ENCODE data around the gene OOSP2. TPM values are rescaled to one million over a fixed set of nuclear protein-coding genes. Genes with fewer than 3 reads are reported as not detected.

The OOSP2 gene
- total RNA-seq, 1 donor from 2014 or later: not detected

DNA sequence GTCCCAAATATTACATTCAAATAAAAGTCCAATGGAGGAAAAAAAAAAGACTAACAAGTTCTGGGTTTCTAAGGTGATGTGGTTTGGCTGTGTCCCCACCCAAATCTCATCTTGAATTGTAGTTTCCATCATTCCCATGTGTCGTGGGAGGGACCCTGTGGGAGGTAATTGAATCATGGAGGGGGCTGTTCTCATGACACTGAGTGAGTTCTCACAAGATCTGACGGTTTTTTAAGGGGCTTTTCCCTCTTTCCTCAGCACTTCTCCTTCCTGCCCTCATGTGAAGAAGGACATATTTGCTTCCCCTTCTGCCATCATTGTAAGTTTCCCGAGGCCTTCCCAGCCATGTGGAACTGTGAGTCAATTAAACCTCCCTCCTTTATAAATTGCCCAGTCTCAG lies 40.3 kb downstream of the OOSP2 start:
- no peak for DNase-seq

DNA sequence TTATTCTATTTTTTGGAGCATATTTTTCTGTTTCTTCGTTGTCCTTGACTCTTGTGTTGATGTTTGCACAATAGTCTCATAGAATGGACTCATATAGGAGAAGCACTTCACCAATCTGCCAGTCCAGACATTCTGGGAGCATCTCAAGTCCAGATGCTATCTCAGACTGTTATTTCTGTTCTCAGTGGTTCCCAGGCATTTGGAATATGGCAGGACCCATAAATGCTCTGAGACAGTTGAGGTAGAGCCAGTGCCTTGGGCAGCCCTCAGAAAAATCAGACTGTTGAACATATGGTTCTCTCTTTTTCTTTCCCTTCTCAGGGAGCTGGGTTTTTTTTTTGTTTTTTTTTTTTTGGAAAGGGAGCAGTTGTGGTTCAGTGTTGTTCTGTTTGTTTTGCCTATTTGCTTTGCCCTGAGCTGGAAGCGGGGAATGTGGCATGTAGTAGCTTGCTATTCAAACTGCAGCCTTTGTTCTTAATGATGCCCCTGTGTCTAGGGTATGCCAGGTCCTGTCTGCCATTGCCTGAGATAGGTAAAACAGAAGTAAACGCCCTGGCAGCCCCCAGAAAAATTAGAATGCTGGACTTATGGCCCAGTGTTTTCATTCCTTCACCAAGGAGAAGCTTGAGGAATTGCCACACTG lies 44.5 kb downstream of the OOSP2 start:
- no peak for DNase-seq

DNA sequence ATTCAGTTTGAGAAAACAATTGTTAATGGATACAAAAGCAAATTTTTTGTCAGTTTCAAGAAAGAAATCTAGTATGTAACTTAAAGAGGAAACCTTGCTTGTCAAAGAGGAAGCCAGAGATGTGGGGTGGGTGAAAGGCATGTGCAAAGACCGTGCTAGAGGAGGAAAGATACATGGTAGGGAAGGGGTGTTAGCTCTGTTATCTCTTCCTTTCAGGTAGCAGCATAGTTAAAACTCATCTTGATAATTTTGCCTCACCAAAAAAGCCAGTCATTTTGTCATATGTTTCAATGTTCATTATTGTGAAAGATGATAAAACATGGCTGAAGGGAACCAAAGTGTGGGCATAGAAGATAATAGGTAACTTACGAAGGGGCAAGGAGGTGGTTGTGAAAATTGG lies 45.7 kb downstream of the OOSP2 start:
- no peak for DNase-seq

DNA sequence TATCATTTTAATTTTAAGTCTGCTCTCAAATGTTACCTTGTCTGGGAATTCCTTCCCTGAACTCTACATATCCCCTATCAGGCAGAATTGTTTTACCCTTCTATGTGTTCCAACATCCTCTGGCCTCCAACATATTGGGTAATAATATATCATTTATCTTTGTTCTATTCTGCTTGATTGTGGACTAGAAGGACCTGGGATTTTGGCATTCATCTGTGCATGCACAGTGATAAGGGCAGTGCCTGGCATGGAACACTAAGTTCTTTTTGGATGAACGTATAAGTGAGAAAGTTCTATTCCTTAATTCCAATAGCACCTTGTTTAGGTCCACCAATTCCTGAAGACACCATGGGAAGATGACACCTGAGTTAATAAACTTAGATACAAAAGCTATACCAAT lies 47.0 kb downstream of the OOSP2 start:
- DNase-seq: no peak

DNA sequence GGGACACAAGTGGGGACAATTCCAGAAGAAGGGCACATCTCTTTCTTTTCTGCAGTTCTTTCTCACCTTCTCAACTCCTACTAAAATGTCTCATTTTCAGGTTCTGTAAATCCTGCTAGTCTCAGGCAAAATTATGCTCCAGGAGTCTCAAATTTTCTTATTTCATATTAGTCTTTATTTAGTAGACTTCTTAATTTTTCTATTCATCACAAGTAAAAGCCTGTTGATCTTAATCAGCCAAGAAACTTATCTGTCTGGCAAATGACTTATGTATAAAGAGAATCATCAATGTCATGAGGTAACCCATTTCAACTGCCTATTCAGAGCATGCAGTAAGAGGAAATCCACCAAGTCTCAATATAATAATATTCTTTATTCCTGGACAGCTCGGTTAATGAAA lies 48.2 kb downstream of the OOSP2 start, which contains the start of gene MS4A2:
MS4A2 (plus strand) TSS at position 301 of the 400 bp plus-strand sequence. CDS start 102 bp downstream, outside the sequence.
- DNase-seq: no peak

DNA sequence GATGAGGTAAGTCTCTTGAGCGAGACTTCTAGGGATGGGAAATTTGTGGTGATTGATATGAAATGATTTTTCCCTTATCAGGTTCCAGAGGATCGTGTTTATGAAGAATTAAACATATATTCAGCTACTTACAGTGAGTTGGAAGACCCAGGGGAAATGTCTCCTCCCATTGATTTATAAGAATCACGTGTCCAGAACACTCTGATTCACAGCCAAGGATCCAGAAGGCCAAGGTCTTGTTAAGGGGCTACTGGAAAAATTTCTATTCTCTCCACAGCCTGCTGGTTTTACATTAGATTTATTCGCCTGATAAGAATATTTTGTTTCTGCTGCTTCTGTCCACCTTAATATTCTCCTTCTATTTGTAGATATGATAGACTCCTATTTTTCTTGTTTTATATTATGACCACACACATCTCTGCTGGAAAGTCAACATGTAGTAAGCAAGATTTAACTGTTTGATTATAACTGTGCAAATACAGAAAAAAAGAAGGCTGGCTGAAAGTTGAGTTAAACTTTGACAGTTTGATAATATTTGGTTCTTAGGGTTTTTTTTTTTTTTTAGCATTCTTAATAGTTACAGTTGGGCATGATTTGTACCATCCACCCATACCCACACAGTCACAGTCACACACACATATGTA lies 55.4 kb downstream of the OOSP2 start:
- DNase-seq: no peak

DNA sequence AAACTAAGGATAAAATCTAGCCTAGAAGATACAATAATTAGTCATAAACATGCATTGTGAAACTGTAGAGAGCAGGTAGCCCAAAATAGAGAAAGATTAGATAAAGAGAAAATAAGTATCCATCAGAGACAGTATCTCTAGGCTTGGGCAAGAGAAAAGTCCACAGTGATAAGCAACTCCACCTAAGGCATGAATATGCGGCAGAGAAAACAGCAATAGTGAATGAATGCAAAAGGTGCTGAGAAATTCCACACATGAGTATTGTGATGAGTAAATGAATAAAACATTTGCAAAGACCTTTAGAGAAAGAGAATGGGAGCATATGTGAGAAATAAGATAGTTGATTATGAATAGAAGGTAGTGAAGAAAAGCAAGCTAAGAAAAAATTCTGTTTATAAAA lies 57.0 kb downstream of the OOSP2 start:
- no peak for DNase-seq

Other genes with a start within 250 kb of the OOSP2 start
- 24.7 TPM for gene MRPL16, start 229.6 kb upstream of the OOSP2 start, total RNA-seq
- gene CBLIF, start 194.9 kb upstream of the OOSP2 start, total RNA-seq: not detected
- gene TCN1, start 173.9 kb upstream of the OOSP2 start, total RNA-seq: 12.0 TPM
- not detected for gene OOSP3, start 161.6 kb upstream of the OOSP2 start, total RNA-seq
- gene OOSP1, start 102.0 kb upstream of the OOSP2 start, total RNA-seq: not detected
- gene OOSP4A, start 76.4 kb upstream of the OOSP2 start, total RNA-seq: not detected
- gene OOSP4B, start 23.2 kb upstream of the OOSP2 start, total RNA-seq: not detected
- gene MS4A3, start 16.3 kb downstream of the OOSP2 start, total RNA-seq: 18.1 TPM
- gene MS4A2, start 48.3 kb downstream of the OOSP2 start, total RNA-seq: 11.1 TPM
- gene MS4A6A, start 142.7 kb downstream of the OOSP2 start, total RNA-seq: 33.6 TPM
- gene MS4A4E, start 202.7 kb downstream of the OOSP2 start, total RNA-seq: 0.49 TPM
- 13.8 TPM for gene MS4A4A, start 240.3 kb downstream of the OOSP2 start, total RNA-seq